ENCODE results near the gene PRLR.

Gene PRLR

DNA sequence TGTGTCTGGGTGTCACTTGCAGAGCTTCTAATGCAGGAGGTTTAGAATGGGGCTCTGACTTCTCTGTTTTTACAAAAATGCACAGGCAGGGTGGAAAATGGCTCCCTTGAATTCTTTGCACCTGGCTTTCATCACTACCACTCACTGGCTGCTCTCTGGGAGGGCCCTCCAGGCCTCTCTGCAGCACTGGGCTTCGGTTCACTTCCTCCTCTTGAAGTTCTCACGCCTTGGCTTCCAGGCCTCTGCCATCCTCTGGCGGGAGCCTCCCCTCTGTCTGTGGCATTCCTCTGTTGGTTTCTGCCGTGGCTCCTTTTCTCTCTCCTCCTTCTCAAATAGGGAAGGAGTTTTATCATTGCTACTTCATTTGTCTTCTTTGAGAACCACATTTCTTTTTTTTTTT lies 2.8 kb upstream of the PRLR start:
- DNase-seq: no peak

DNA sequence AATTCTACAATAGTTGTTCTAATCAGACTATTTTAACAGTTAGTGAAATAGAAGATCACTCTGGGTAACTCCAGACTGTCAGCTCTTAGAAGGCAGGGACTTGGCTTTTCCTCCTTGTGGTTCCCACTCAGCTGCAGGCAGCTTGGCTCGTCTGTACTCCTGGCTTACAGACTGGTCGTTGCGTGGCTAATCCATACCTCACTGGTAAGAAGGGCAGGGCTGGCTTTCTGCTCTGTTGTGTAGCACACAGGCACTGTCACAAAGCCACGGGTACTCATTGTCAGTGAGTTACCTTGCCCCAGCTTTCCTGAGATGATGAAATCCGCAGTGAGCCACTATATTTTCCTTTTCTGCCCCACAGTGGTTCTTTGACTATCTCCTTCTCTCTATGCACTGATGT lies 1.8 kb upstream of the PRLR start:
- no peak for DNase-seq

DNA sequence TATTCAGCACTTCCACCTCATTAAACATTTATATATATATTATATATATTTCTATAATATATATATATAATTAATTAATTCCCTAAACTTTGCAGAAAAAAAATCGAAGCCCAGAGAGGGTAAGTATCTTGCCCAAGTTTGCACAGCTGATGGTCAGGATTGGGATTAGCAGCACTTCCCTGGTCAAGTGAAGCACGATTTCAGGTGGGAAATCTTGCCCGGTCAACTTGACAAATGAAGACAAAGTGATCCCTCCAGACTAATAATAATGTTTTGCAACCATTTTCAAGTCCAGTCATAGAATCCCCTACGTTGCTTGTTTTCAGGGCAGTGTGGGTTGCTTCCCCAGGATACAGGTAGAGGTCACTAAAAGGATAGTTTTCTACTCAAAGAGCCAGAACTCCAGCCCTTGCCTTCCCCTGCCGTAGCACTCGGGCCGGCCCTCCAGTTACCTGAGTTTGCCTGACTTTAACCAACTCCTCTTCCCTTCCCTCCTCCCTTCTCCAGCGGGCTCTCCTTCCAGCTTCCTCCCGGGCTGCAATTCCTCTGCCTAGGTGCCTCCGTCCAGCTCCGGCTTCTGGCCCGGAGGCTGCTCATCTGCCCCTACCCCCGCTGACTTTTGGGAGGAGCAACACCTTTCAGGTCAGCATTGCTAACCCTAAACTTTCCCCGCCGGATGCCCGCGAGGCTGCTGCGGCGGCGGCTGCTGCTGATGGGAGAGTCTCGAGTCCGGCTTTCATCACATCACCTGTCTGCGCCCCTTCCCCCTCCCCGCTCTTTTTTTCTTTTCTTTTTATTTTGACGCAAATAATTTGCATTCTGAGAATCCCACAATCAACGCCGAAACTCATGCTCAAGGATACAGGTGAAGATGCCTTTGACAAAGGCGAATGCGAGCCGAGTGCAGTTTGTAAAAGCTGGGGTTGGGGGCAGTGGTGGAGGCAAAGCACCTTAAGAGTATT lies 930 bp downstream of the PRLR start:
- no peak for DNase-seq

DNA sequence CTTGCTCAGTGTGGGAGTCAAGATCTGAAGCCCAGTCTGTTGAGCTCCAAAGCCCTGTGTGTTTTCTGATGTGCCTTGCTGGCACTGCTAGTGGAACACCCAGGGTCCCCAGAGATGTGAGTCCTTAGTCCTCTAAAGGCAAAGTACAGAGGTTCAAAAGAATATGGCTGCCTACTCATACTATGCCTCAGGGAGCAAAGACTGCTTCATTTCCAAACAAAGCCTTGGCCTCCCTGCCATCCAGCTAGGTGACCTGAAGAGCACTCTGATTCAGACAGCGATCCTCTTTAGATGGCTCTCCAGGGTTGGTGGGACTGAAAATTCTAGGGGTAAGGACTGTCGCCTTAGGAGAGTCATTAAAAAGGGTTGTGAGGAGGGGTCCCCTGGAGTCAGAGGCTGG lies 2.0 kb downstream of the PRLR start:
- DNase-seq: no peak

DNA sequence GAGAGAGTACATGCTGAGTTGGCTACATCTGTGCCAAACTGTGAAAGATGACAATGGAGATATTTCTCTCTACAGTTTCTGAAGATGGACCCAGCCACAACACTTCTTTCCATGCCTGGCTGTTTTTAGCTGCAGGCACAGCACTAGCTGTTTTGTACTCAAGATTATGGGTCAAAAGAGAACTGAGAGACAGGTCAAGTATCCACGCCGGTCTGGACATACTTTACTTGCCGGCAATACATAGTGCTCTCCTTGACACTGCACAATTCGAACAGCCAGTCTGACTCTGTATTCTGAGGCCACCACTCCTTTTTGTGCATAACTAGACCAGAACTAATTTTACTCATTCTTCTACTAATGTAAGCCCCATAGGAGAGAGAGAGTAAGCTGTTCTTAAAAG lies 2.6 kb downstream of the PRLR start:
- DNase-seq: no peak

DNA sequence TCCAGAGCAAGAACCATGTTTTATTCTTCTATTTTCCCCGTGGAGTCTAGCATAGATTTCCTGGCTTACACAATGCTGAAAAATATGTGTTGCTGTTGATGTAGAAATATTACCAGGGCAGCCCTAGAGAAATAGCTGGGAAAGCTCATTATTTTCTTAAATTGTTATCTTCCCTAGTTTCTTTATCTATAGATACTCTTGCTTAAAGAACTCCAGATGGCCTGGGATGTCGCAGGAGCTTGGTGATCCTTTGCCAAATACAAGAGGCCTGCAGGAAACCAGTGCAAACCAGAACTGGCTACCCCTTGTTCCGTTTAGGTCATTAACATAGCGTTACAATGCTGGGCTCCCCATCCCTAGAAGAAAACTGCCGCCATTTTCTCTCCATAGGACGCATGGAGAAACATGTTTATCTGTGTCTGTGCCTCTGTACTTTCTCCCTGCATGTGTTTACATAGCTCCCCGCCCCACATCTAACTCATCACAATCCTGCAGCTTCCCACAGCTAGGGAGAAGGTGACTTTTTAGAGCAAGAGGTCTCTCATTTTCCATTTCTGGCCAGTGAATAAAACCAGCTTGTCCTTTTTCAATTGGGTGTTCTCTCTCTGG lies 6.4 kb downstream of the PRLR start:
- no peak for DNase-seq

DNA sequence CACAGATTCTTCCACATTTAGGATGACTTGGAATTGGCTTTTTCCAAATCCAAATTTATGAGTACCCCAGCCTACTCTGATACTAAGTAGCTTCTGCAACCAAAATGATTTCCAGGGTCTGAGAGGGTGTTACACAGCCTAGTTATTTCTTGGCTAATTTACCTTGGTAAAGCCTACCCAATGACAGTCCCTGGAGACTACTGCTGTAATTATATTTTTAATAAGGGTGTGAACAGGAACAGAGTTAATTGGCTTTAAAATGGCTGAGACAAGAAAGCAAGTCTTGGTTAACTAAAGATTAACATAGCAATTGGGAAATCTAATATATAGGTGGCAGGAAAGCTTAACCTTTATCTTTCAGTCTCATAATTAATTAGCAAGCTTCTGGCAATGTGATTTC lies 9.3 kb downstream of the PRLR start:
- DNase-seq: no peak

DNA sequence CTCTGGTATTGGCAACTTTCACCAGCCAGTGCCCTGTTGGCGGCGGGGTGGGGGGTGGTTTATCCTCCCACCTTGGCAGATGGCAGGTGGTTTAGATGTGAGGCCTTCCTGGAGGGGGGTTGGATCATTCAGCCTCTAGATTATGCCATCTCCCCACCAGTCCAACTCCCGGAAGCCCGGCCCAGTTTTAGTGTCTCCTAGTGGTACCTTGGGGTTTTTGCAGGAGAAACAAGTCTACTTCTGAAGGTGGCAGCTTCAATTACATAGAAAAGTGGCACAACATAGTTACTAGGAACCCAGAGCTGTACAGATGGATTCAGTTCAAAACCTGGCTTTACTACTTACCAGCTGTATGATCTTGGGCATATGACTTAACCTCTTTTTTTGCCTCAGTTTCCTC lies 11.3 kb downstream of the PRLR start:
- DNase-seq: no peak

DNA sequence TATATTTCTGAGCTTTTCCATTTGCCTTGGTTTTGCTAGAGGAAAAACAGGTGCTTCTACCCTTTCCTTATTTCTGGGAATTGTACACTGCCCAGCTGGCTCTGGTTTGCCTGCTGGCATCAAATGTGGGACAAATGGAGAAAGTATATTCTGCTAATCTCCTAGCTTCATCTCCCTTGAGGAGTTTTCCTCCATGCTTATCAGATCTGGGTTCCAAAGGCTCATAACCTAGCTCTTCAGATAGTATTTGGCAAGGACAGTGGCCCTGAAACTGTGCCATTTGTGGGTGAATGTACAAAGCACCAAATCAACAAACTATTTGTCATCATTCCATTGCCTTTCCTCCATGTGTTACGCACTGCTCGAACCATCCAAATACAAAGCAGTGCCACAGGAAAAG lies 16.2 kb downstream of the PRLR start:
- DNase-seq: no peak

DNA sequence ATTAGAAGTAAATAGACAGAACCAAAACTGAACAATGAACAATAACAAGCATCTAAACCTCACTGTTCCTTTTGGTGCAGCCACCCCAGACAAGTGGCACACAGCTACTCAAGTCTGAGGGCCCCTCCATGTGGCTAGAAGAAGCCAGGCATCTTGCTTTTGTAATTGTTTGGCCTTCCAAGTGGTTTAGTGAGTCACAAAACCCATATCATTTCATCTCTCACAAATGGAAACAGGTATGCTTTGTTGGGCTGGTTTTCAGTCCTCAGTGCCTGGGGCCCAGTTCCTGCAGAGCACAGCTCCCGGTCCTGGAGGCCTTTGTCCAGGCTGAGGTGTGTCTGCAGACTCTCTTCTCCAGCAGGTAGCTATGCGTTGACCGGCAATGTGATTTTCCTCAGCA lies 16.7 kb downstream of the PRLR start:
- DNase-seq: no peak

DNA sequence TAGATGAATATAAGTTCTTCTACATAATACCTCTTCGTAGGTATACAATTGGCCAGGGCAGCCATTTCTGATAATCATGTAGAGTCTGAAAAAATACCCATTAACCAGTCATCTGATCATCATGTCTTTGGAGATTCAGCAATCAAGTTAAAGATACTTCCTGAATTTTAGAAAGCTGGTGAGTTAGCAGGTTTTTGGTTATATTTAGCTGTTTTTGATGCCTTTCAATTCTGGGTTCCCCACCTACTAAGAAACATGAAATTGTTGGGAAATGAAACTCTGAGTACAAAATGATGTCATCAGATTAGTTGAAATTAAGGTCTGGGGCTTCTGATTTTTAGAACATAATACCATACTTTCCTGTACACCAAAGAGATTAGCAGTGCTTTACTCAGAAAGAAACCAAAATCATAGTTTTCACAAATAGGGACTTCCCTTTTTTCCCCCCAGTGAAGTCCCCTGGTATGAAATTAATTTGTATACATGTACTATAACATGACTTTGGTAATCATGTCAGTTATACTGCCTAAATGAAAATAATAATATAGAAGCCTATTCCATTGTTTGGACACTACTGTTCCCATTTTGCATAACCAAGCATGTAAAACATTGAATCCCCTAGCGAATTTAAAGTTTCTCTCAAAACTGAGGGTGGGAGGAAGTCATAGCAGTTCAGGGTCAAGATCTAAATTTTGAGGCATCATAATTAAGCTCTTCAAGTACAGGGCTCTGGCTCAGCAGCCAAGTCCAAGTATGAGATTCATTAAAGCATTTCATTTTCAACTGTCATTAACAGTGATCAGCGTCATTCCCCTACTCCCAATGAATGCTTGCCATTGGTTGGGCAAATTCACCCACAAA lies 17.9 kb downstream of the PRLR start:
- no peak for DNase-seq

DNA sequence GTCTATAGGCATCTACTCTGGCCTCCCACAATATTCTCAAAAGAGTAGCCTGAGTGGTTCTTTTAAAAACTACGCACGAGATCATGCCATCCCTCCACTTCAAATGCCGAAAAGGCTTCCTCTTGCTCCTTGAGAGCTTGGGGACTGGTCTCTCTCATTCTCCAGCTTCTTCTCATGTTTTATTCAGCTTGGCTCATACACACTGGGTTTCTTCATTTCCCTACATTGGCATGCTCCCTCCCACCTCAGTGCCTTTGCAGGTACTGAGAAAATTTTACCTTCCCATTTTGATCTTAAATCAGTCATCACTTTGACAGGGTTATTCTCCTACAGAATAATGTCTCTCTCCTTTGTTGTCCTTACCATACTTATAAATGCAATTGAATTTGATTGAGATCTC lies 20.4 kb downstream of the PRLR start:
- no peak for DNase-seq

DNA sequence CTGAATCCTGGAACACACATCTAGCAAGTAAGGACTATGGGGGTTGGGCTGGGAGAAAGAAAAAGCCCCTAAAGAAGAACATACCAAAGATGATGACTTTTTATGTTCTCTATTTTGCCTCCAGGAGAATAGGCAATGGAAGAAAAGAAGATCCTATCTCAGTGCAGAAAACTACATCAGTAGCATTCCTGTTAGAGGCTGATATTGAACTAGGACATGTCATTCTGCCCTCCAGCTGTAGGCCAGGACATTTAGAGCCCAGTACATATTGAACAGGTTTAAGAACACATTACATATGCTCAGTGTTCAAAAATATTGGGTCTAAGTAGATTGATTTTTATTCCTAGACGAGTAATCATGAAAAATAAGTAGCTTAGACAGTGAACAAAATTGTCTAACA lies 24.7 kb downstream of the PRLR start:
- no peak for DNase-seq

DNA sequence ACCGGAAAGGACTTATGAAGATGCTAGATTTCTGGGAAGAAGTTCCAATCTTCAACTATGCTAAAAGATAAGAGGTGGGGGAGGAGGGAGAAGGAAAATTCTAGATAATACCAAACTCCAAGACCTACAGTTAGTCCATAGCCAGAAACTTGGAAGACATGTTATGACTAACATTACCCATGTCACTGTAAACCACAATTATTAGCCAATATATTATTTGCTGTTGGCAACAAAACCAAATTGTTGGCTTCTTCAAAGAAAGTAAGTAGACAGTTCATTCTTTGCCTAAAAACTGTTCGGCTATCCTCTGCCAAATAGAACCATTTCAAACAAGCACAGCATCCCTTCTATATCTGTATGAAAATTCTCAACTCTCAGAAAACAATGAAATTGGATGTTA lies 25.1 kb downstream of the PRLR start:
- peak; percentile 6 for DNase-seq

DNA sequence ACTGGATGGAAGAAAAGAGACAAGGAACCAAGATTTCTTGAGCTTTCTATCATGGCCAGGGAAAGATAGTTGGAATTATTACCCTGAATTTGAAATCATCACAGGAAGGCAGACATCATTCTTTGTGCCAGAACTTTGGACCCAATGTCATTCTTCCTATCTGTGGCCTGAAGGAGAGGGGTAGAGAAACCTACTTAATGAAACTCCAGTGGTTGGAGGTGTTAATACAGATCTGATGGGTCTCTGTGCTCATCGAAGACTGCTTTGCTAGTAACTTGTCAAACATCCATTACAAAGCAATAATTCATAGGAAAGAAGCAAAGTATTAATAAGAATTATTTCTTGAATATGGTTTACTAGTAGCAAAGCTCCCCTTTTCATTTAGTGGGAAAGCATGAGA lies 26.9 kb downstream of the PRLR start:
- no peak for DNase-seq

DNA sequence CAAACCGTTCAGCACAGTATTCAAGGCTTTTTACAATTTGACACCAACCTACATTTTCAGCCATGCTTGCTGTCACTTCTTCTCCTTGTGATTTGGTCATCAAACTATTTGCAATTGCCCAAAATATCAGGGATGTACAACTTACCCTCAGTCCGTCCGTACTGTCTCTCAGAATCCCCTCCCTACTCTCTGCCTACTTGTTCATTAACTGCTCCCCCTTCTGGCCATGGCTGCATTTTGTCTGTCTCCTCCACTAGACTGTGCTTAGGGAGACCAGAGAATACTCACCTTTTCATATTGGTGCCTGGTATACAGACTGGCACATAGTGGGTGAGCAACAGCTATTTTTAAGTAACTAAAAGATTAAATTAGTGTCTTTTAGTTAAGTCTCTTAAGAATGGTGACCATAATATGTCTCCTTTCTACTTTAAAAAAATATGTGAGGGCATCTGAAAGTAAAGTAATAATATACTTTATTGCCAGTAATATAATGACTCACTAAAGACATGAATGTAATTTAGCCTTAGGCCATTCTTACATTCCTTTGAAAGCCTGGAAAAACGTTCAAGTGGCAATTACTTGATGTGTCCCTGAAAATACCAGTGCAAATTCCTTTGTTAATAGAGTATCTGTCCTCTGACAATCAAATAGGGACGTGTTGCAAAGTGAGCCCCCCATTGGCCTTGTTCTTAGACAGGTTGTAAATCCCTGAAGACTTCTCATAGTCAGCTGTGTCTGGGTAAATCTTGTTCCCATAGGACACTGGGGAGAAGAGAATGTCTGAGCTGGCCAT lies 27.8 kb downstream of the PRLR start:
- DNase-seq: peak; percentile 79

DNA sequence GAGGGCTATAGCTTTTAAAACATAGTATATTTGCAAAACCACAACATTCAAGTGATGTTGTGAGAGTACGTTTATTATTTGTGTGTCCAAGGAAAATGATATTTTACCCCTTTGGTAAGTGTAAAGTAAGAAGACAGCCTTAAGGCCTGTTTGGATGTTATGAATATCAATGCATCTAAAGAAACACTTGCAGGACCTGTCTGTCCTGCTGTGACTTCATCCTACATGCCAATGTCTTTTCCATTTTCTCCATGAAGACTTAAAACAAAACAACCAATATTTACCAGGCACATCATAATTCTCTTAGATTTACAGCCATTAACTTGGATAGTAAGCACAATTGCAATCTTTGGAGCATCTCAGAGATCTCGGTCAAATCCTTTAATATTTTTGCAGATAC lies 29.0 kb downstream of the PRLR start:
- DNase-seq: no peak

DNA sequence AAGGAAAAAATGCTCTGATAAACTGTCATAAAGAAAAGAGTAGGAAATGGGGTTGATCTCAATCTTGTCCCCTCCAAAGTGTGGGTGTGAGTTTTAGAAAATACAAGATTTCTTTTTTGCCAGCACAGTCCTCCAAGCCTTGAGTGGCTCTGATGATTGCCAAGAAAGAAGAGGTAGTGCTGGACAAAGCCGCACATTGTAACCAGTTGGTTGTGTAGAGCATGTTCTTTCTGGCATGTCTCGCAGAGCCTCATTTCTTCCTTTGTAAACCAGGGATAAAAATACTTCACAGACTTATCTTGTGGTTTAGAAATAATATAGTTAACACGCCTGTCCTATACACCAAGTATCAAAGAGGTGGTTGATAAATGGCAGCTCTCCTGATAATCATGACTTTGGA lies 30.4 kb downstream of the PRLR start:
- no peak for DNase-seq

DNA sequence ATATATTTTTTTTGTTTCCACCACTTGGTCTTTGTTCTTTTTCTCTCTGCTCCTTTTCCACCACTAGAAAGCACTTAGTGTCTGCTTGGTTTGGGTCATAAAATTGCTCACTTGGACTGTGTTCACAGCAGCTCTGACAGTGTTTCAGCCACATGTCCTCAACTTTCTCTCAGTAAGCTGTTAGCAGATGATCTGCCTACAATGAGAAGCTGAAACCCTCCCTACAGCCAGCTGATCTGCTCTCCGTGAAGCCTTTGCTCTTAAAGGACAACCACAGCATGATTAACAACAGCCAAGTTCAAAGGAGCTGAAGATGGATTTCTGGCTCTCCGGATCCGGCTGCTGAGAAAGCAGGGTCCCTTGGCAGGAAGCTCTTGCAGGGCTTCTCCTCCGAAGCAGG lies 31.6 kb downstream of the PRLR start:
- peak; percentile 25 for DNase-seq

DNA sequence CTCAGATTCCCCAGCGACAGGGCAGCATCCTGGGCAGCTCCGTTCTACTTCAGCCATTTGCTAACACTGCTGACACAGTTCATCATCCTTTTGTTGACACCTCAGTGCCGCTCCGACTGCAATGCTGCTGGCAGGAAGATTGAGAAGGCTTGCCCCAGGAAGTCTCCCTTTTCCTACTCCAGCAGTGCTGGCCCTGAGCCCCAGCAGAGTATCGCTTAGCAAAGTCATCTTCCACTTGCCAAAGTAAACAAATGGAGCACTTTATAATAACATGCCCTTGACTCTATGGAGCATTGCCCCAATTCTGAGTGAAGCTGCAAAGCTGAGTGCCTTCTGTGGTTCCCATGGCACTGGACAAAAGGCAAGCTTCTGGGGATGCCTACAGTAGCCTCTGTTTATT lies 32.2 kb downstream of the PRLR start:
- peak; percentile 84 for DNase-seq

DNA sequence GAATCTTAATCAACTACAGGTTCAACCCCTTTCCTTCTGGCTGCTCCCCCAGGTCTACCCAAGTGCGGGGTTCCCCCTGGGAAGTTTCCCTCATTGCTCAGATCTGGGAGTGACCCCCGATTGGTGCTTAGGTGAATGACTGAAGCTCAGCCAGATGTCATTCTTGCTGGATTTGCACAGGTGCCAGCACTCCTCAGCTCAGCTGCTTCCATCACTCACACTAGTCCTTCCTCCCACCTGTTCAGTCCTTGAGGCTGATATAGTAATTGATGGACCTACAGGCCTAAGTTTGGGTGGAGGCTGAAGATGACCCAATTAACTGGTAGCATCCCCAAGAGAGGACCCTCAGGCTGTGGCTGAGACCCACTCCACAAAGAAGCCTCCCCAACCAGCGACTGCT lies 32.9 kb downstream of the PRLR start:
- no peak for DNase-seq

DNA sequence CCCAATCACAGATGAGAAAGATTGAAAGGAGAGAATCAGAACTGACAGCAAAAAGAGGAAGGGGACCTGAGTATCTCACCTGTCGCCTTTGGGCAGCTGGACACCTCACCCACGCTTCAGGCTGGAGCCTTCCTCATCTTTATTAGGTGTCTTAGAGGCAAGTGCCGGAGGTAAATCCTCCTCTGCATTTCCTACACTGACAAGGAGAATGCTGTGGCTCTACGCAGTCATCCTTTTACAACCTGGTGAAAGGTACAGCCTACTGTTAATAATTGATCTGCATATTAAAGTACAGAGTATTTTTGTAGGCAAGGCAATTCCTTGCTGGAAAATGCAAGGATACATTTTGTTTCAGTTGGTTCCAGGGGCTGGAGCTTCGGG lies 34.8 kb downstream of the PRLR start:
- DNase-seq: no peak

All from EL (cell line).